Heart right ventricle (tissue), 16 donors: ENCODE results near the gene IL1A. TPM values are rescaled to one million over a fixed set of nuclear protein-coding genes. Genes with fewer than 3 reads are reported as not detected.

Source experiments
- ATAC-seq, 8 donors: fragments of 200-7000 bp; cut with Tn5 transposase; one replicate each; pipeline ENCODE4 v1.9.1; 2020; ENCODE audit warnings: mild to moderate bottlenecking in 8 of 8, moderate library complexity in 8 of 8, moderate number of reproducible peaks in 1 of 8
- DNase-seq, 2 donors: peaks; one replicate each; pipeline ENCODE4 v3.0.0-alpha.2; 2020
- H3K27ac ChIP-seq, 10 donors: fragments of 200-600 bp; sonication (generic) in 2 of 10; one replicate each; pipeline versions ENCODE4 v1.5.0 to v1.8.0; 2020 to 2022; ENCODE audit warnings: mild to moderate bottlenecking in 3 of 10
- H3K27me3 ChIP-seq, 7 donors: fragments of 200-600 bp; one replicate each; pipeline ENCODE4 v1.8.0; 2021 to 2022; ENCODE audit warnings: mild to moderate bottlenecking in 2 of 7
- H3K36me3 ChIP-seq, 9 donors: fragments of 200-600 bp; sonication (generic) in 1 of 9; one replicate each; pipeline versions ENCODE4 v1.5.0 to v1.8.0; 2020 to 2022; ENCODE audit warnings: mild to moderate bottlenecking in 2 of 9
- H3K4me1 ChIP-seq, 9 donors: fragments of 200-600 bp; sonication (generic) in 1 of 9; one replicate each; pipeline versions ENCODE4 v1.5.0 to v1.8.0; 2020 to 2022; ENCODE audit warnings: mild to moderate bottlenecking in 4 of 9
- H3K4me3 ChIP-seq, 10 donors: fragments of 200-600 bp; sonication (generic) in 2 of 10; one replicate each; pipeline versions ENCODE4 v1.5.0 to v1.8.0; 2020 to 2022; ENCODE audit warnings: mild to moderate bottlenecking in 7 of 10, moderate library complexity in 2 of 10
- H3K9me3 ChIP-seq, 11 donors: fragments of 200-600 bp in 10 of 11; sonication (generic) in 2 of 11; one replicate each; pipeline versions ENCODE4 v1.5.0 to v1.8.0; 2013 to 2022; ENCODE audit warnings: mild to moderate bottlenecking in 2 of 11, control low read depth in 1 of 11, moderate library complexity in 1 of 11
- CTCF ChIP-seq, 9 donors: fragments of 200-600 bp; sonication (generic) in 2 of 9; IDR thresholded peaks; one replicate each; pipeline versions ENCODE4 v1.5.0 to v1.8.0; 2021 to 2022; ENCODE audit warnings: antibody characterized with exemption in 9 of 9, mild to moderate bottlenecking in 5 of 9, moderate library complexity in 1 of 9
- WGBS, 2 donors: extraction: QIAGEN DNeasy Blood & Tissue Kit; methylation state at CpG; one replicate each; pipeline ENCODE4 v1.1.7; 2013; ENCODE audit warnings: inconsistent platforms in 1 of 2; 5-methylcytosine and 5-hydroxymethylcytosine counted together
- intact Hi-C, 10 donors: fragments of 100-400 bp; cut with DNase I; formaldehyde crosslinking; loops; one replicate each; pipeline versions ENCODE4 v1.11.1 to v1.14.2; 2022
- polyA plus RNA-seq, 2 donors: library from polyadenylated mRNA; stranded (reverse); fragments of 200-250 nt; gene quantifications; one replicate each; pipeline ENCODE4 v1.2.3, GENCODE V29; 2013
- total RNA-seq, 10 donors: library from RNA; stranded (reverse); fragmentation: NEBNext Ultra II Directional in 3 of 10; extraction: Animal tissue kit (Norgen Biotek cat#: 25700) in 3 of 10; gene quantifications; one replicate each; pipeline versions ENCODE4 v1.2.1 to v1.2.4, GENCODE V29; 2021 to 2023
- donor health status: Arrhythmogenic right ventricular cardiomyopathy.
- donor health status: ischemic (EF 13 %, LVEDD 7.1; RV severe dilation, severe dysfunction).
- donor health status: healthy with polysubstance abuse.
- donor health status: DM: no; HTN: yes; CAD: no.
- donor health status: DM: no; HTN: no; CAD: no.
- donor health status: ischemic (EF 25% LVEDD 6.9; RV normal size, moderate dysfunction).
- donor health status: ischemic (EF 25% LVEDD 5.7; RV mildly dilated, moderate dysfunction).
- donor health status: healthy.
- donor health status: DM: yes; HTN: yes; CAD: no.
- donor health status: Ischemic cardiomyopathy.
- donor health status: ischemic (EF 35%, LVEDD 5.7; RV mildly dilated, moderate dysfunction).
- donor health status: nonischemic (EF 11% LVEDD 7.7; RV severe dilation, severe dysfunction).
- donor health status: DM: yes; HTN: yes; CAD: no.
- donor health status: PGD.
- donor health status: ischemic (EF 29% LVEDD 5.4; RV normal size, mild dysfunction).
- donor health status: nonischemic (EF 23%, LVEDD 6.1; RV moderate dilation, normal function).

The IL1A gene
- total and polyA plus RNA-seq, 12 donors = 0.01 TPM; not detected in 11

- no peaks in the 10 kb centered on the region for H3K36me3 ChIP-seq
- intact Hi-C loops = no loop called here
- no peaks in the 10 kb centered on the region for H3K9me3 ChIP-seq
- H3K4me3 ChIP-seq = no peak overlapping the region
- ATAC-seq = no peak
- peaks cover 0 to 23% (median 0%) of the 10 kb centered on the region in 7 donors for H3K27me3 ChIP-seq
- no peak for DNase-seq
- WGBS, 2 donors = 77 to 81% methylated on average over 5 of the region's 5 CpGs
- H3K27ac ChIP-seq = no peak overlapping the region
- TF ChIP-seq CTCF (IDR thresholded peaks at IDR 0.05) = no peak
- peaks cover 0 to 16% (median 0%) of the 10 kb centered on the region in 9 donors for H3K4me1 ChIP-seq
Measured at GRCh38 chr2:112829101-112829960, 45.0 kb upstream of the IL1A start.

GRCh38 chr2:112828251-112828691, 44.0 kb upstream of the IL1A start:
- Histone ChIP-seq H3K4me1 (peaks cover 0 to 16% (median 0%) of the 10 kb centered on the region in 9 donors), H3K36me3 (no peaks in the 10 kb centered on the region), H3K4me3 (no peak overlapping the region), H3K9me3 (no peaks in the 10 kb centered on the region), H3K27ac (no peak overlapping the region), H3K27me3 (peaks cover 0 to 23% (median 0%) of the 10 kb centered on the region in 7 donors)
- TF ChIP-seq CTCF (IDR thresholded peaks at IDR 0.05) = no peak
- 91 to 93% methylated on average over 3 of the region's 3 CpGs for WGBS, 2 donors
- ATAC-seq (no peak), DNase-seq (no peak)
- intact Hi-C loops = no loop called here

- WGBS, 2 donors = 88% methylated on average over 6 of the region's 6 CpGs
- H3K4me3 ChIP-seq = no peak overlapping the region
- no peak for ATAC-seq
- intact Hi-C loops = no loop called here
- peaks cover 0 to 15% (median 0%) of the 10 kb centered on the region in 9 donors for H3K4me1 ChIP-seq
- H3K36me3 ChIP-seq = no peaks in the 10 kb centered on the region
- H3K27ac ChIP-seq = no peak overlapping the region
- no peak for DNase-seq
- peaks cover 0 to 23% (median 3%) of the 10 kb centered on the region in 7 donors for H3K27me3 ChIP-seq
- H3K9me3 ChIP-seq = no peaks in the 10 kb centered on the region
- no peak for TF ChIP-seq CTCF (IDR thresholded peaks at IDR 0.05)
Measured at GRCh38 chr2:112827604-112828185, 43.4 kb upstream of the IL1A start.

- ATAC-seq (no peak), DNase-seq (no peak)
- Histone ChIP-seq H3K36me3 (no peaks in the 10 kb centered on the region), H3K9me3 (no peaks in the 10 kb centered on the region), H3K27ac (no peak overlapping the region), H3K27me3 (peaks cover 0 to 23% (median 3%) of the 10 kb centered on the region in 7 donors), H3K4me3 (no peak overlapping the region), H3K4me1 (peaks cover 0 to 12% (median 0%) of the 10 kb centered on the region in 9 donors)
- intact Hi-C loops = no loop called here
- no peak for TF ChIP-seq CTCF (IDR thresholded peaks at IDR 0.05)
- 74 to 88% methylated on average over 3 of the region's 3 CpGs for WGBS, 2 donors
Measured at GRCh38 chr2:112827009-112827408, 42.7 kb upstream of the IL1A start.
